Fibroblast of pulmonary artery (primary cell): ENCODE measurements around the gene FKBP1B.

Source experiments
- DNase-seq: peaks from one replicate; pipeline ENCODE4 v3.0.0-alpha.2; 2010; ENCODE audit warnings: low read depth
- H3K4me3 ChIP-seq: replicated peaks from 2 replicates; pipeline ENCODE4 v1.5.1; 2011; ENCODE audit warnings: low read depth, mild to moderate bottlenecking, control low read depth, low read length, moderate library complexity
- TF ChIP-seq, protein P1 (sequence below): IDR thresholded peaks from 2 replicates; pipeline ENCODE4 v1.5.1; 2011; ENCODE audit warnings: mild to moderate bottlenecking, control low read depth, low read length, inconsistent platforms; ENCODE audit errors: missing control alignments

The FKBP1B gene

DNA sequence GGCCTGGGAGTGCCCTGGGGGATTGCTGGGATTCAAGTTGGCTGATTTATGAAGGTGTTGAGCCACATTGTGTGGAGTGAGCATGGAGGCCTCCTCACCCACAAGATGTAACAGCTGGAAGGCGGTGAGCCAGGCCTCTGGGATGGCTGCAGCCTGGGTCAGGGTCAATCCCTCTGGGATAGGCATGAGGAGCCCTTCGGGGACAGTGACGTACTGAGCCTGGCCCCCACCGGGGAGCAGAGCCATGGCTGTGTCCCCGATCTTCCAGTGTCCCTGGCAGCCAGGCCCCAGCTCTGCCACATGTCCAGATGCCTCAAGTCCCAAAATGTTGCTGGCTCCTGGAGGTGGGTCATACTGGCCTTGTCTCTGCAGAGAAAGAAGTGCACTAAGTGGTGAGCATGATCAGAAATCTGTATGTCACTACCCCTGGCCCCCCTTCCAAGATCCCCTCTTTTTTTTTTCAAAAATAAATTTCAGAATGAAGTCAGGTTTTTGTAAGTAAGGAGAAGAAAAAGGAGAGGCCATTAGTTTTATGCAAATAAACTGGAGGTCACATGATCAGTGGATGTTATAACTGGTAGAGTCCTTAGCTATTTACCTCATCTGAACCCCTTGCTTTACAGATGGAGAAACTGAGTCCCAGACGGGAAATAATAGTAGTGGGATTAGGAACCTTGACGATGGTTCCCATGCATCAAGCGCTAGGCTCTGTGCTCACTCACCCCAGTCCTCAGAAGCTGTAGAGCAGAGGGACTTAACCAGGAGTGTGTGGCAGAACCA is 33.4 kb downstream of the FKBP1B start:
- TF ChIP-seq, protein P1, sequence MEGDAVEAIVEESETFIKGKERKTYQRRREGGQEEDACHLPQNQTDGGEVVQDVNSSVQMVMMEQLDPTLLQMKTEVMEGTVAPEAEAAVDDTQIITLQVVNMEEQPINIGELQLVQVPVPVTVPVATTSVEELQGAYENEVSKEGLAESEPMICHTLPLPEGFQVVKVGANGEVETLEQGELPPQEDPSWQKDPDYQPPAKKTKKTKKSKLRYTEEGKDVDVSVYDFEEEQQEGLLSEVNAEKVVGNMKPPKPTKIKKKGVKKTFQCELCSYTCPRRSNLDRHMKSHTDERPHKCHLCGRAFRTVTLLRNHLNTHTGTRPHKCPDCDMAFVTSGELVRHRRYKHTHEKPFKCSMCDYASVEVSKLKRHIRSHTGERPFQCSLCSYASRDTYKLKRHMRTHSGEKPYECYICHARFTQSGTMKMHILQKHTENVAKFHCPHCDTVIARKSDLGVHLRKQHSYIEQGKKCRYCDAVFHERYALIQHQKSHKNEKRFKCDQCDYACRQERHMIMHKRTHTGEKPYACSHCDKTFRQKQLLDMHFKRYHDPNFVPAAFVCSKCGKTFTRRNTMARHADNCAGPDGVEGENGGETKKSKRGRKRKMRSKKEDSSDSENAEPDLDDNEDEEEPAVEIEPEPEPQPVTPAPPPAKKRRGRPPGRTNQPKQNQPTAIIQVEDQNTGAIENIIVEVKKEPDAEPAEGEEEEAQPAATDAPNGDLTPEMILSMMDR, result no peak
- DNase-seq, result no peak
- peak overlapping the region; percentile 73 for H3K4me3 ChIP-seq

DNA sequence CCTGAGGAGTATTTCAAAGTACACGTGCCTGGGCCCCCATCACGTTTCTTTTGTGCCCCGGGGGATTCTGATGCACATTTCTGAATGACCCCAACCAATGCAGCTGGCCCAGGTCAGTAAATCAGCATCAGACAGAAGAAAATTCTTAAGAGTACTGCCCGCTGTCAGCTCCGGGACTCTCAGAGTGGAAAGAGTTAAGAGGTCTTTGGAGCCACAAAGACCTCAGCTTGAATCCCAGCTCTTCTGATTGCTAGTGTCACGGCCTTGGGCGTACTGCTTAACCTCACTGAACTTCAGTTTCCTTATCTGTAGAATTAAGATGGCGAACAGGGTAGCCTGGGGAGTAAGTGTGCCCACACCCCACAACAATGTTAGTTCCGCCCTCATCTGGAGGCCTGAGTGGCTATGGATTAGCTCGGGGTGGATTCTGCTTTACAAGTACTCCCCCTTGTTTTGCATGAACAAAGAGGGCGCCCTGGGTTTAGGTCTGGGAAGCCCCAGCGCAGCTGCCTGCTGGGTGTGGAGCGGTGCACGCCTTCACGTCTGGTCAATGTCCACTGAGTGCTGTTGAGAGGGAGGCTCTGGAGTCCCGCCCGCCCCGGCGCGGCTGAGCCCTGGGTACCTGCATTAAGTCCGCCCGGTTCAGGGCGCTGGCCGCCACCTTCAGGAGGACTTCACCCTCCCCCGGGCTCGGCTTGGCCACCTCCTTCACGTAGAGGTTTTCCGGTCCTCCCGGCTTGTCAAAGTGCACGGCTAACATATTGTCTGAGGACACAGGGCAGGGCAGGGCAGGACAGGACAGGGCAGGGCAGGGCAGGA is 34.2 kb downstream of the FKBP1B start:
- peak; percentile 83 for DNase-seq
- peak overlapping the region; percentile 73 for H3K4me3 ChIP-seq
- TF ChIP-seq, protein P1, result no peak

DNA sequence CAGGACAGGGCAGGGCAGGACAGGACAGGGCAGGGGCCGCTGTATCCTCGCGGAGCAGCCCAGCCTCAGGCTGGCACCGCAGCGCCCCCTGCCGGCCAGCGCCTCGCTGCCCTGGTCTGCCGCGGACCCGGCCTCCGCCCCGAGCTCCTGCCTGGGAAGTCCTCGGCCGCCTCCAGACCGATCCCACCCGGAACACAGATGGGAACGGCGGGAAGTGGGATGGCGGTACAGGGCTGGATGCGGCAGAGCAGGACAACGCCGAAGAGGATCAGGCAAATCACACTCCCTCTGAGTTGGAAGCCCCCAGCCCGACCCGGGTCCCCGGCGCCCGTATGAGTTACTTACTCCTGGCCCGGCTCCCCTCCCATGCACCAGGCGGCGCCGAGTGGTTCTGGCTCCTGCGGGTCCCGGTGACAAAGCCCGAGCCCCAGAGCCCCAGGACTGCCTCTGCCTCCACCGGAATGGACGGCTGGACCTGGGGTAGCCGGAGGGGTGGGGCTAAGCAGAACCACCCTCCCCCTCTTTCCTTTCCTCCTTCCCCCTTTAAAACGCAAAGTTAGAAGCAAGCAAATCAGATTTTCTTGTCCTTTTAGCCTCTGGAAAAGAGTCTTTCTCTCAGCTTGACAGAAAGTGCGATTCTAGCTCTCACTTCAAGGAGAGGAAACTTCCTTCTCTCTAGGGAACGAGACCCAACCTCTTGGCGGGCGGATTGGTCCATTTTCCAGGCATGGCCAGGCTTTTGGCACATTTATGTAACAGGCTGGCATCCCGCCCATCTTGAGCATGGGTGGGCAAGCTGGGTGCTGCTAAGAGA is 35.1 kb downstream of the FKBP1B start, which contains the start of gene TP53I3:
TSS of gene TP53I3 (minus strand) at position 449 of the 814 bp plus-strand sequence. CDS start 508 bp downstream, outside the sequence.
- TF ChIP-seq, protein P1, result peak; percentile 33
- peak within 1 kb of the TSS; percentile 73 for H3K4me3 ChIP-seq
- DNase-seq, result peak; percentile 92

DNA sequence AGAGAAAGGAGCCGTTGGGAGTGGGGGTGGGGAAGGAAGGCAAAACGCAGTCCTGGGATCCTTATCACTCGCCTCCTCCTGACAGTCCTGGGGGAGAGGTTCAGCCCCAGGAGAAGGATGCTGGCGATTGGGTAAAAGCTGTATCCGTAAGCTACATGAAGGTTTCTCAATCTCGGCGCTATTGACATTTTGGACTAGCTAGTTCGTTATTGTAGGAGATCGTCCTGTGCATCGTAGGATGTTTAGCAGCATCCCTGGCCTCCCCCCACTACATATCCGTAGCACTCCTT is 35.6 kb downstream of the FKBP1B start:
- peak overlapping the region; percentile 73 for H3K4me3 ChIP-seq
- TF ChIP-seq, protein P1, result no peak

DNA sequence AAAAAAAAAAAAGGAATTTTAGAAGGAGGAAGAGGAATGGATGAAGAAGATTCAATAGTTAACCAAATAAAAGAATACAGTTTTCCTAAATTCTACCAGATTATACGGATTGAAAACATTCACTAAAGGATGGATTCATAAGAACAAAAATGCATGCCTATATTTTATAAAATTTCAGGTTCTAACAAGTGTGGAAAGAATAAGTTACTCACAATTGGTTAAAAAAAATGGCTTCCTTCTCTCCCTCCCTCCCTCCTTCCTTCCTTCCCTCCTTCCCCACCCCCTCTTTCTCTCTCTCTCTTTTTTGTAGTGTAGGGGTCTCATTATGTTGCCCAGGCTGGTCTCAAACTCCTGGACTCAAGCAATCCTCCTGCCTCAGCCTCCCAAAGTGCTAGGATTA is 36.7 kb downstream of the FKBP1B start:
- DNase-seq, result no peak
- no peak overlapping the region for H3K4me3 ChIP-seq
- TF ChIP-seq, protein P1, result no peak

More for the DNA sequence above, 35.6 kb downstream of the FKBP1B start:
- no peak for DNase-seq

DNA sequence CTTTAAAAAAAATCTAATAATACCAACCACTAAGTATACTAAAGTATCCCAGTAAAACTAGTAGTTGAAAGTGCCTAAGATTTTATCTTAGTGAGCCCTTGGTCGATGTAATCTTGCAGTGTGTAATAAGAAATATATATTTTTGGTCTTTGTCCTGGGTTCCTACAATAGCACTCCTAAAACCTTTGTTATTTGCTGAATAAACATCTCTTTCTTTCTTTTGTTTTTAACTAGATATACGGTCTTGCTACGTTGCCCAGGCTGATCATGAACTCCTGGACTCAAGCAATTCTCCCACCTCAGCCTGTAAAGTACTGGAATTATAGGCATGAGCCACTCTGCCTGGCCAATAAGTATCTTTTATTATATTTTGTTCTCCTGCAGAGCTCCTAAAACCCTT is 37.5 kb downstream of the FKBP1B start:
- no peak for DNase-seq
- TF ChIP-seq, protein P1, result no peak
- H3K4me3 ChIP-seq, result no peak overlapping the region
